BE2C (cell line): Measurements from ENCODE around the gene GAP43.
A peak's percentile ranks its signal among the peaks of the same experiment; 100 is the strongest.

ENCODE experiments used
- DNase-seq: peaks from one replicate; pipeline ENCODE4 v3.0.0-alpha.2; 2020
- H3K27me3 ChIP-seq: fragments of 250-450 bp; sonication (Bioruptor Pico); 2 replicates; pipeline ENCODE4 v1.5.1; 2020; ENCODE audit warnings: mild to moderate bottlenecking
- H3K36me3 ChIP-seq: fragments of 250-450 bp; sonication (Bioruptor Pico); 2 replicates; pipeline ENCODE4 v1.5.1; 2020; ENCODE audit warnings: mild to moderate bottlenecking
- H3K4me1 ChIP-seq: fragments of 250-450 bp; sonication (Bioruptor Pico); 2 replicates; pipeline ENCODE4 v1.5.1; 2020
- H3K4me3 ChIP-seq: 2 replicates; pipeline ENCODE4 v1.5.1; 2011; ENCODE audit warnings: low read depth, low read length
- H3K9me3 ChIP-seq: fragments of 250-450 bp; sonication (Bioruptor Pico); 2 replicates; pipeline ENCODE4 v1.5.1; 2020
- TF ChIP-seq, protein P1 (sequence below): IDR thresholded peaks from 2 replicates; pipeline ENCODE4 v1.5.1; 2012; ENCODE audit warnings: mild to moderate bottlenecking, low read depth, low read length

GAP43 gene

DNA sequence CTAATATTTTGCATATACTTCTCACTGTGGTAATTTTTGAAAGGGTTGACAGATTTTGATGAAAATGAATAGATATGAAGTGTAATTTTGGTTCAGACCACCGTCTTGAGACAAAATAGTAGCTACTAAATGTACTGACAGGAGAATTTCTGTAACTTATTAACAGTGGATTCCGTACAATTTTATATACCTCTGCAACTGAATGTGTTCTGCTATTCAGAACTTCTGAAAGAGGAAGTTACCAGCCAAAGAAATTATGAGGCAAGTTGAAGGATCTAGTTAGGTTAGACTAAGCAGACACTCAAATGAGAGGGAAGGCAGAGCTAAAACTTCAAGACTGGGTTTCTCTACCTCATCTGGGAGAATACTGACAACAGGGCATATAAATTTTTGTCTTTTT, 29.4 kb downstream of the GAP43 start:
- TF ChIP-seq, protein P1, sequence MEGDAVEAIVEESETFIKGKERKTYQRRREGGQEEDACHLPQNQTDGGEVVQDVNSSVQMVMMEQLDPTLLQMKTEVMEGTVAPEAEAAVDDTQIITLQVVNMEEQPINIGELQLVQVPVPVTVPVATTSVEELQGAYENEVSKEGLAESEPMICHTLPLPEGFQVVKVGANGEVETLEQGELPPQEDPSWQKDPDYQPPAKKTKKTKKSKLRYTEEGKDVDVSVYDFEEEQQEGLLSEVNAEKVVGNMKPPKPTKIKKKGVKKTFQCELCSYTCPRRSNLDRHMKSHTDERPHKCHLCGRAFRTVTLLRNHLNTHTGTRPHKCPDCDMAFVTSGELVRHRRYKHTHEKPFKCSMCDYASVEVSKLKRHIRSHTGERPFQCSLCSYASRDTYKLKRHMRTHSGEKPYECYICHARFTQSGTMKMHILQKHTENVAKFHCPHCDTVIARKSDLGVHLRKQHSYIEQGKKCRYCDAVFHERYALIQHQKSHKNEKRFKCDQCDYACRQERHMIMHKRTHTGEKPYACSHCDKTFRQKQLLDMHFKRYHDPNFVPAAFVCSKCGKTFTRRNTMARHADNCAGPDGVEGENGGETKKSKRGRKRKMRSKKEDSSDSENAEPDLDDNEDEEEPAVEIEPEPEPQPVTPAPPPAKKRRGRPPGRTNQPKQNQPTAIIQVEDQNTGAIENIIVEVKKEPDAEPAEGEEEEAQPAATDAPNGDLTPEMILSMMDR: no peak
- Histone ChIP-seq H3K36me3 (no peaks in the 10 kb centered on the region), H3K9me3 (no peaks in the 10 kb centered on the region), H3K4me1 (peaks cover 28% of the 10 kb centered on the region), H3K4me3 (no peak overlapping the region), H3K27me3 (no peaks in the 10 kb centered on the region)
- no peak for DNase-seq

- TF ChIP-seq, protein P1: no peak
- peaks cover 50% of the 10 kb centered on the region for H3K4me1 ChIP-seq
Observed at GRCh38 chr3:115655761-115656282, 32.5 kb downstream of the GAP43 start.

GRCh38 chr3:115657168-115657567, 33.9 kb downstream of the GAP43 start:
- Histone ChIP-seq H3K4me3 (no peak overlapping the region; the same call in 1 of the 2 replicates), H3K9me3 (no peaks in the 10 kb centered on the region), H3K27me3 (no peaks in the 10 kb centered on the region), H3K36me3 (no peaks in the 10 kb centered on the region), H3K4me1 (peaks cover 50% of the 10 kb centered on the region)
- no peak for DNase-seq
- TF ChIP-seq, protein P1: no peak

More at GRCh38 chr3:115655761-115656282, 32.5 kb downstream of the GAP43 start:
- Histone ChIP-seq H3K27me3 (no peaks in the 10 kb centered on the region), H3K9me3 (no peaks in the 10 kb centered on the region), H3K36me3 (no peaks in the 10 kb centered on the region), H3K4me3 (no peak overlapping the region)
- peak; percentile 52 for DNase-seq

GRCh38 chr3:115658032-115658336, 34.7 kb downstream of the GAP43 start:
- TF ChIP-seq, protein P1: no peak
- no peaks in the 10 kb centered on the region for H3K36me3 ChIP-seq
- H3K9me3 ChIP-seq: no peaks in the 10 kb centered on the region
- DNase-seq: no peak
- H3K4me3 ChIP-seq: peak overlapping the region; percentile 76
- no peaks in the 10 kb centered on the region for H3K27me3 ChIP-seq
- peaks cover 50% of the 10 kb centered on the region for H3K4me1 ChIP-seq

GRCh38 chr3:115658337-115659181, 35.2 kb downstream of the GAP43 start:
- H3K4me1 ChIP-seq: peaks cover 50% of the 10 kb centered on the region
- DNase-seq: peak; percentile 90
- TF ChIP-seq, protein P1: no peak
- no peaks in the 10 kb centered on the region for H3K36me3 ChIP-seq
- H3K9me3 ChIP-seq: no peaks in the 10 kb centered on the region
- peak overlapping the region; percentile 76 for H3K4me3 ChIP-seq
- no peaks in the 10 kb centered on the region for H3K27me3 ChIP-seq
